IMR-90 (cell line): ENCODE data around the gene CCDC27. TPM values are rescaled to one million over a fixed set of nuclear protein-coding genes. Genes with fewer than 3 reads are reported as not detected.

ENCODE experiments used
- ATAC-seq: fragments of 200-7000 bp; cut with Tn5 transposase; 2 replicates; pipeline ENCODE4 v1.9.1; 2020; ENCODE audit warnings: low read depth, mild to moderate bottlenecking, moderate library complexity
- BruUV-seq: library from RNA; stranded (reverse); fragments of 400-500 nt; replicated peaks from 2 replicates; lab custom pipeline; 2021; lab: Mats Ljungman, UMichigan
- CTCF ChIA-PET: fragments of 300-600 bp; formaldehyde crosslinking; extraction: SDS; loops from one replicate; lab custom pipeline; 2021; ENCODE audit warnings: antibody characterized with exemption; lab: Yijun Ruan, JAX
- POLR2A ChIA-PET: fragments of 300-600 bp; sonication (Branson Sonifier 250); formaldehyde crosslinking; loops from one replicate; lab custom pipeline; 2022; ENCODE audit warnings: antibody characterized with exemption; ENCODE audit not compliant: unreplicated experiment; lab: Charles Lee
- DNase-seq: peaks from one replicate; pipeline ENCODE4 v3.0.0; 2013
- H2AFZ ChIP-seq: replicated peaks from 2 replicates; pipeline ENCODE3; 2013; ENCODE audit warnings: low read length, mild to moderate bottlenecking; ENCODE audit not compliant: poor library complexity
- H2AK5ac ChIP-seq: 2 replicates; pipeline ENCODE4 v1.6.1; 2013; ENCODE audit warnings: low read depth, low read length, inconsistent platforms
- H2AK9ac ChIP-seq: replicated peaks from 2 replicates; pipeline ENCODE3; 2013; ENCODE audit warnings: mild to moderate bottlenecking, low read depth, low read length, moderate library complexity; ENCODE audit not compliant: poor library complexity
- H2BK120ac ChIP-seq: 2 replicates; pipeline ENCODE4 v1.6.1; 2013; ENCODE audit warnings: low read depth, low read length, inconsistent platforms
- H2BK15ac ChIP-seq: 3 replicates; pipeline ENCODE4 v1.6.1; 2013; ENCODE audit warnings: low read depth, low read length, inconsistent platforms
- H2BK20ac ChIP-seq: 2 replicates; pipeline ENCODE4 v1.6.1; 2013; ENCODE audit warnings: low read depth, mild to moderate bottlenecking, inconsistent platforms, low read length, moderate library complexity
- H2BK5ac ChIP-seq: 2 replicates; pipeline ENCODE4 v1.6.1; 2013; ENCODE audit warnings: mild to moderate bottlenecking, low read depth, low read length, inconsistent platforms; ENCODE audit not compliant: poor library complexity, severe bottlenecking
- H3K14ac ChIP-seq: replicated peaks from 2 replicates; pipeline ENCODE4 v1.6.1; 2013; ENCODE audit warnings: low read depth, low read length, inconsistent platforms
- H3K18ac ChIP-seq: 2 replicates; pipeline ENCODE4 v1.6.1; 2013; ENCODE audit warnings: low read depth, low read length, control low read depth
- H3K23ac ChIP-seq: 2 replicates; pipeline ENCODE4 v1.6.1; 2013; ENCODE audit warnings: low read depth, low read length, inconsistent platforms
- H3K27ac ChIP-seq: 2 replicates; pipeline ENCODE4 v1.5.1; 2013; ENCODE audit warnings: mild to moderate bottlenecking, control low read depth, low read length; ENCODE audit not compliant: insufficient read depth
- H3K27me3 ChIP-seq: 2 replicates; pipeline ENCODE4 v1.6.1; 2013; ENCODE audit warnings: low read length; ENCODE audit not compliant: control insufficient read depth, insufficient read depth
- H3K36me3 ChIP-seq: 2 replicates; pipeline ENCODE4 v1.6.1; 2013; ENCODE audit warnings: low read length, mixed read lengths; ENCODE audit not compliant: control insufficient read depth, insufficient read depth
- H3K4ac ChIP-seq: 2 replicates; pipeline ENCODE4 v1.6.1; 2013; ENCODE audit warnings: low read depth, low read length, inconsistent platforms
- H3K4me1 ChIP-seq: 2 replicates; pipeline ENCODE4 v1.6.1; 2013; ENCODE audit warnings: low read length, mixed read lengths; ENCODE audit not compliant: control insufficient read depth, insufficient read depth
- H3K4me2 ChIP-seq: 2 replicates; pipeline ENCODE4 v1.6.1; 2013; ENCODE audit warnings: low read depth, mild to moderate bottlenecking, control low read depth, low read length, moderate library complexity
- H3K4me3 ChIP-seq: 2 replicates; pipeline ENCODE4 v1.5.1; 2013; ENCODE audit warnings: low read depth, mild to moderate bottlenecking, control low read depth, low read length, moderate library complexity; ENCODE audit not compliant: insufficient read depth
- H3K56ac ChIP-seq: 2 replicates; pipeline ENCODE4 v1.6.1; 2013; ENCODE audit warnings: low read length, inconsistent platforms; ENCODE audit not compliant: insufficient read depth; ENCODE audit errors: extremely low read depth
- H3K79me1 ChIP-seq, 2 experiments: 2 replicates each; pipeline ENCODE4 v1.6.1; 2013; ENCODE audit warnings: low read length in 2 of 2, inconsistent platforms in 1 of 2, low read depth in 1 of 2
- H3K9ac ChIP-seq: 2 replicates; pipeline ENCODE4 v1.6.1; 2013; ENCODE audit warnings: low read depth, low read length, control low read depth
- H3K9me1 ChIP-seq: 2 replicates; pipeline ENCODE4 v1.6.1; 2013; ENCODE audit warnings: low read length, inconsistent platforms; ENCODE audit not compliant: insufficient read depth
- H3K9me3 ChIP-seq: 2 replicates; pipeline ENCODE4 v1.6.1; 2013; ENCODE audit warnings: low read length; ENCODE audit not compliant: control insufficient read depth, insufficient read depth
- H4K20me1 ChIP-seq: 2 replicates; pipeline ENCODE4 v1.6.1; 2013; ENCODE audit warnings: low read length, inconsistent platforms; ENCODE audit not compliant: insufficient read depth
- H4K5ac ChIP-seq: 2 replicates; pipeline ENCODE4 v1.6.1; 2013; ENCODE audit warnings: mild to moderate bottlenecking, low read depth, low read length, control low read depth
- H4K8ac ChIP-seq, 2 experiments: 2 replicates each; pipeline ENCODE4 v1.6.1; 2013; ENCODE audit warnings: low read depth in 2 of 2, low read length in 2 of 2, control low read depth in 1 of 2, inconsistent platforms in 1 of 2
- H4K91ac ChIP-seq: 2 replicates; pipeline ENCODE4 v1.6.1; 2013; ENCODE audit warnings: low read depth, low read length, inconsistent platforms; ENCODE audit not compliant: insufficient read depth
- BHLHE40 ChIP-seq: fragments of 150-350 bp; IDR thresholded peaks from 2 replicates; pipeline ENCODE4 v1.6.1; 2016; ENCODE audit warnings: mild to moderate bottlenecking, low read depth, low read length
- CEBPB ChIP-seq: IDR thresholded peaks from 2 replicates; pipeline ENCODE4 v1.6.1; 2012; ENCODE audit warnings: low read depth, low read length, improper control_type of control experiment
- CHD1 ChIP-seq: IDR thresholded peaks from 2 replicates; pipeline ENCODE4 v1.6.1; 2012; ENCODE audit warnings: low read depth, low read length, improper control_type of control experiment
- CTCF ChIP-seq: conservative IDR thresholded peaks from 2 replicates; pipeline ENCODE4 v1.5.1; 2012; ENCODE audit warnings: mild to moderate bottlenecking, low read depth, low read length, improper control_type of control experiment
- ELK1 ChIP-seq: fragments of 150-350 bp; IDR thresholded peaks from 2 replicates; pipeline ENCODE4 v1.6.1; 2016; ENCODE audit warnings: low read depth, mild to moderate bottlenecking, low read length, moderate library complexity, borderline replicate concordance
- FOS ChIP-seq: fragments of 150-350 bp; IDR thresholded peaks from 2 replicates; pipeline ENCODE4 v1.6.1; 2016; ENCODE audit warnings: low read depth, low read length
- MAFK ChIP-seq: IDR thresholded peaks from 2 replicates; pipeline ENCODE4 v1.6.1; 2012; ENCODE audit warnings: low read depth, low read length, improper control_type of control experiment
- MAZ ChIP-seq: IDR thresholded peaks from 2 replicates; pipeline ENCODE4 v1.6.1; 2012; ENCODE audit warnings: low read depth, mild to moderate bottlenecking, low read length, improper control_type of control experiment, moderate library complexity, borderline replicate concordance
- MXI1 ChIP-seq: IDR thresholded peaks from 2 replicates; pipeline ENCODE4 v1.6.1; 2012; ENCODE audit warnings: low read depth, mild to moderate bottlenecking, low read length, moderate library complexity, borderline replicate concordance
- NFE2L2 ChIP-seq: fragments of 150-350 bp; IDR thresholded peaks from 2 replicates; pipeline ENCODE4 v1.6.1; 2016; ENCODE audit warnings: low read depth, mild to moderate bottlenecking, low read length
- POLR2A ChIP-seq: IDR thresholded peaks from 2 replicates; pipeline ENCODE4 v1.6.1; 2012; ENCODE audit warnings: mild to moderate bottlenecking, low read depth, low read length
- RAD21 ChIP-seq: IDR thresholded peaks from 2 replicates; pipeline ENCODE4 v1.6.1; 2012; ENCODE audit warnings: low read length, improper control_type of control experiment
- RCOR1 ChIP-seq: IDR thresholded peaks from 2 replicates; pipeline ENCODE4 v1.6.1; 2012; ENCODE audit warnings: mild to moderate bottlenecking, low read length, improper control_type of control experiment; ENCODE audit not compliant: insufficient replicate concordance
- RFX5 ChIP-seq: IDR thresholded peaks from 2 replicates; pipeline ENCODE4 v1.8.0; 2012; ENCODE audit warnings: low read depth, mild to moderate bottlenecking, low read length, moderate library complexity
- SMC3 ChIP-seq: fragments of 150-350 bp; IDR thresholded peaks from 2 replicates; pipeline ENCODE4 v1.6.1; 2016; ENCODE audit warnings: low read depth, mild to moderate bottlenecking, antibody characterized with exemption, low read length, moderate library complexity
- USF2 ChIP-seq: fragments of 150-350 bp; IDR thresholded peaks from 2 replicates; pipeline ENCODE4 v1.6.1; 2017; ENCODE audit warnings: mild to moderate bottlenecking, antibody characterized with exemption, low read length, low read depth
- WGBS, 2 experiments: methylation state at CpG; one replicate each; pipeline versions ENCODE4 v1.1.5 to v1.1.7; 2013; ENCODE audit warnings: missing lambda C conversion rate in 2 of 2; ENCODE audit not compliant: insufficient read length in 1 of 2; ENCODE audit errors: extremely low coverage in 2 of 2; 5-methylcytosine and 5-hydroxymethylcytosine counted together
- dilution Hi-C: fragments of 300-500 bp; cut with HindIII; formaldehyde crosslinking; loops from one replicate; pipeline ENCODE4 v1.14.3; 2018; ENCODE audit warnings: low sequenced_read_pairs; ENCODE audit not compliant: unreplicated experiment
- in situ Hi-C: fragments of 300-500 bp; cut with MboI; formaldehyde crosslinking; loops from 3 replicates; pipeline ENCODE4 v1.14.3; 2019; ENCODE audit warnings: low sequenced_read_pairs, inconsistent platforms, mixed read lengths
- intact Hi-C: fragments of 100-400 bp; cut with micrococcal nuclease; formaldehyde crosslinking; loops from 2 replicates; pipeline ENCODE4 v1.10.0; 2022
- polyA plus RNA-seq, 3 experiments: library from polyadenylated mRNA; depleted of rRNA; stranded (reverse); fragments of >200 nt; gene quantifications; 2 replicates each; pipeline ENCODE4 v1.2.3, GENCODE V29; 2012; ENCODE audit warnings: low replicate concordance in 1 of 3
- total RNA-seq: library from RNA; depleted of rRNA; stranded (reverse); fragments of >200 nt; gene quantifications from 2 replicates; pipeline ENCODE4 v1.2.3, GENCODE V29; 2012

The CCDC27 gene
- total and polyA plus RNA-seq, 2 of the 4 experiments (the other 2 are of a cell fraction): not detected

GRCh38 chr1:3819771-3820200 lies 67.5 kb downstream of the CCDC27 start:
- TF ChIP-seq NFE2L2: no peak
- TF ChIP-seq RCOR1: no peak
- no peak for TF ChIP-seq MXI1
- no peak for TF ChIP-seq USF2
- no peak for TF ChIP-seq CHD1
- no peak for TF ChIP-seq RAD21
- no peak for TF ChIP-seq FOS
- no peak for TF ChIP-seq POLR2A
- TF ChIP-seq SMC3: no peak
- TF ChIP-seq MAFK: no peak
- no peak for TF ChIP-seq ELK1
- TF ChIP-seq CTCF: no peak
- no peak for TF ChIP-seq BHLHE40
- TF ChIP-seq MAZ: no peak
- no peak for TF ChIP-seq RFX5
- TF ChIP-seq CEBPB: no peak
- intact Hi-C loops: no loop called here
- no peak overlapping the region for H3K18ac ChIP-seq
- no peak overlapping the region for H4K5ac ChIP-seq
- no peak overlapping the region for H3K27ac ChIP-seq
- H3K79me1 ChIP-seq: no peaks in the 10 kb centered on the region
- H3K14ac ChIP-seq: no peak overlapping the region
- CTCF ChIA-PET: no interaction called here
- H4K8ac ChIP-seq: no peak overlapping the region
- no peaks in the 10 kb centered on the region for H4K20me1 ChIP-seq
- no peaks in the 10 kb centered on the region for H3K27me3 ChIP-seq
- no peak overlapping the region for H3K4ac ChIP-seq
- no peaks in the 10 kb centered on the region for H3K9me1 ChIP-seq
- no peak overlapping the region for H3K56ac ChIP-seq
- H3K4me1 ChIP-seq: no peaks in the 10 kb centered on the region
- no peak overlapping the region for H2AFZ ChIP-seq
- no peak overlapping the region for H2BK120ac ChIP-seq
- no peaks in the 10 kb centered on the region for H3K9me3 ChIP-seq
- no peak overlapping the region for H3K4me2 ChIP-seq
- H2BK5ac ChIP-seq: no peak overlapping the region
- H2BK15ac ChIP-seq: no peak overlapping the region
- no peak for ATAC-seq
- no peak overlapping the region for H4K91ac ChIP-seq
- H3K36me3 ChIP-seq: peaks cover 42% of the 10 kb centered on the region
- H2AK5ac ChIP-seq: no peak overlapping the region
- no peak for DNase-seq
- H3K23ac ChIP-seq: no peak overlapping the region
- H3K4me3 ChIP-seq: no peak overlapping the region
- POLR2A ChIA-PET: no interaction called here
- 48% methylated on average over 6 of the region's 10 CpGs; no CpG with 5 or more reads in 1 of the 2 experiments for WGBS, 2 experiments
- H2BK20ac ChIP-seq: no peak overlapping the region
- dilution Hi-C loops: no loop called here
- no peak overlapping the region for H2AK9ac ChIP-seq
- H3K9ac ChIP-seq: no peak overlapping the region
- in situ Hi-C loops: no loop called here
- BruUV-seq: no TSS peak
